Fibroblast of lung (primary cell): ENCODE measurements around the gene VPS25.

Source experiments
- EZH2 ChIP-seq: IDR thresholded peaks from 2 replicates; pipeline ENCODE4 v1.5.1; 2012; ENCODE audit warnings: low read length, control low read depth, mild to moderate bottlenecking; ENCODE audit errors: missing control alignments
- TF ChIP-seq, protein P1 (sequence below), 2 donors: IDR thresholded peaks in 1 of 2; conservative IDR thresholded peaks in 1 of 2; 1 replicate in 1 of 2; 2 replicates in 1 of 2; pipeline ENCODE4 v1.5.1; 2011 to 2012; ENCODE audit warnings: low read length in 2 of 2, control low read depth in 1 of 2, inconsistent platforms in 1 of 2, low read depth in 1 of 2, mild to moderate bottlenecking in 1 of 2

DNA sequence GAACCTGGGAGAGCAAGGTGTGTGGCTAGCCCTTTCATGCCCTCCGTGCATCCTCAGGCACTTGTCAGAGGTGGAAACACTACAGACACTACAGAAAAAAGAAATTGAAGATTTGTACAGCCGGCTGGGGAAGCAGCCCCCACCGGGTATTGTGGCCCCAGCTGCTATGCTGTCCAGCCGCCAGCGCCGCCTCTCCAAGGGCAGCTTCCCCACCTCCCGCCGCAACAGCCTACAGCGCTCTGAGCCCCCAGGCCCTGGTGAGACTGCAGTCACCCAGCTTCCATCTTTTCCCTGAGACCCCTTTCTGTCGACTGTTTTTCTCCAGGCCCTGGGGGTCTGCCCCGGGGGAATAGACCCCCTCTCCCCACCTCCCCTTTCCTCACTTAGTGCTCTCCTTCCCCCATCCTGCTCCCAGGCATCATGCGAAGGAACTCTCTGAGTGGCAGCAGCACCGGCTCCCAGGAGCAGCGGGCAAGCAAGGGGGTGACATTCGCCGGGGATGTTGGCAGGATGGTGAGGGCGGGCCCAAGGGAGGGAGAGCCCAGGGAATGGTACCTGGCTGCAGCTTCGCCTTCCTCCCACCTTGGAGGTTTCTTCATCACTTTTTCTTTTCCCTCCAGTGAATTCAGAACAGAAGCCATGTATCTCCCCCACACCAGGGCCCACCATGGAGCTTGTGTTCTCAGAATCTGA is 23.0 kb downstream of the VPS25 start:
- TF ChIP-seq, protein P1, sequence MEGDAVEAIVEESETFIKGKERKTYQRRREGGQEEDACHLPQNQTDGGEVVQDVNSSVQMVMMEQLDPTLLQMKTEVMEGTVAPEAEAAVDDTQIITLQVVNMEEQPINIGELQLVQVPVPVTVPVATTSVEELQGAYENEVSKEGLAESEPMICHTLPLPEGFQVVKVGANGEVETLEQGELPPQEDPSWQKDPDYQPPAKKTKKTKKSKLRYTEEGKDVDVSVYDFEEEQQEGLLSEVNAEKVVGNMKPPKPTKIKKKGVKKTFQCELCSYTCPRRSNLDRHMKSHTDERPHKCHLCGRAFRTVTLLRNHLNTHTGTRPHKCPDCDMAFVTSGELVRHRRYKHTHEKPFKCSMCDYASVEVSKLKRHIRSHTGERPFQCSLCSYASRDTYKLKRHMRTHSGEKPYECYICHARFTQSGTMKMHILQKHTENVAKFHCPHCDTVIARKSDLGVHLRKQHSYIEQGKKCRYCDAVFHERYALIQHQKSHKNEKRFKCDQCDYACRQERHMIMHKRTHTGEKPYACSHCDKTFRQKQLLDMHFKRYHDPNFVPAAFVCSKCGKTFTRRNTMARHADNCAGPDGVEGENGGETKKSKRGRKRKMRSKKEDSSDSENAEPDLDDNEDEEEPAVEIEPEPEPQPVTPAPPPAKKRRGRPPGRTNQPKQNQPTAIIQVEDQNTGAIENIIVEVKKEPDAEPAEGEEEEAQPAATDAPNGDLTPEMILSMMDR (conservative IDR thresholded peaks at IDR 0.05 in 1 of 2, IDR thresholded peaks at IDR 0.05 in 1 of 2; ENCODE audit: low read depth in 1 of 2, low read length in 2 of 2), result no peak
- TF ChIP-seq EZH2, result no peak
